GM12875 (cell line): ENCODE data around the gene MYBPH.

ENCODE experiments used
- H3K4me3 ChIP-seq: one replicate; pipeline ENCODE4 v1.5.1; 2011; ENCODE audit warnings: low read depth, low read length, control low read depth
- CTCF ChIP-seq: IDR thresholded peaks from 2 replicates; pipeline ENCODE4 v1.5.1; 2011; ENCODE audit warnings: low read depth, mild to moderate bottlenecking, control low read depth, inconsistent platforms, low read length, moderate library complexity, borderline replicate concordance; ENCODE audit not compliant: insufficient read depth

Gene MYBPH

GRCh38 chr1:203201516-203202205, 26.0 kb upstream of the MYBPH start:
- no peak for TF ChIP-seq CTCF
- H3K4me3 ChIP-seq: no peak overlapping the region

GRCh38 chr1:203200916-203201315, 25.3 kb upstream of the MYBPH start:
- H3K4me3 ChIP-seq: no peak overlapping the region
- TF ChIP-seq CTCF: no peak

- TF ChIP-seq CTCF: no peak
- no peak overlapping the region for H3K4me3 ChIP-seq
Observed at GRCh38 chr1:203199816-203200571, 24.4 kb upstream of the MYBPH start.

GRCh38 chr1:203199481-203199815, 23.8 kb upstream of the MYBPH start:
- no peak for TF ChIP-seq CTCF
- H3K4me3 ChIP-seq: no peak overlapping the region

- no peak for TF ChIP-seq CTCF
- no peak overlapping the region for H3K4me3 ChIP-seq
Observed at GRCh38 chr1:203199002-203199401, 23.4 kb upstream of the MYBPH start.

- TF ChIP-seq CTCF: no peak
- no peak overlapping the region for H3K4me3 ChIP-seq
Observed at GRCh38 chr1:203197625-203198024, 22.0 kb upstream of the MYBPH start.

GRCh38 chr1:203196371-203196770, 20.7 kb upstream of the MYBPH start:
- no peak overlapping the region for H3K4me3 ChIP-seq
- TF ChIP-seq CTCF: no peak
